CD14-positive monocyte (primary cell): ENCODE measurements around the gene ASCC3. TPM values are rescaled to one million over a fixed set of nuclear protein-coding genes. Genes with fewer than 3 reads are reported as not detected.

Experiments used
- DNase-seq, 3 donors: peaks; one replicate each; pipeline ENCODE4 v3.0.0-alpha.2; 2011 to 2022
- H2AFZ ChIP-seq: 2 replicates; pipeline ENCODE4 v1.6.0; 2012; ENCODE audit warnings: mild to moderate bottlenecking, low read depth, low read length, inconsistent platforms; ENCODE audit not compliant: insufficient read depth, poor library complexity, severe bottlenecking
- H3K27ac ChIP-seq, 2 donors: 1 replicate in 1 of 2; 2 replicates in 1 of 2; pipeline ENCODE4 v1.5.1; 2012 to 2013; ENCODE audit warnings: low read length in 2 of 2, control low read depth in 1 of 2, inconsistent platforms in 1 of 2, low read depth in 1 of 2, mild to moderate bottlenecking in 1 of 2
- H3K27me3 ChIP-seq, 2 donors: one replicate each; pipeline versions ENCODE4 v1.6.0 to v1.6.1; 2011 to 2013; ENCODE audit warnings: low read length in 2 of 2; ENCODE audit not compliant: control insufficient read depth in 2 of 2, insufficient read depth in 2 of 2
- H3K36me3 ChIP-seq, 2 donors: replicated peaks in 1 of 2; 1 replicate in 1 of 2; 2 replicates in 1 of 2; pipeline versions ENCODE4 v1.5.1 to v1.6.1; 2012 to 2013; ENCODE audit warnings: low read length in 2 of 2, control low read depth in 1 of 2, inconsistent platforms in 1 of 2, mild to moderate bottlenecking in 1 of 2; ENCODE audit not compliant: insufficient read depth in 2 of 2, control insufficient read depth in 1 of 2
- H3K4me1 ChIP-seq, 2 donors: 1 replicate in 1 of 2; 2 replicates in 1 of 2; pipeline versions ENCODE4 v1.5.1 to v1.6.1; 2012 to 2013; ENCODE audit warnings: low read length in 2 of 2, control low read depth in 1 of 2, inconsistent platforms in 1 of 2, mild to moderate bottlenecking in 1 of 2, moderate library complexity in 1 of 2; ENCODE audit not compliant: insufficient read depth in 2 of 2, control insufficient read depth in 1 of 2
- H3K4me2 ChIP-seq: replicated peaks from 2 replicates; pipeline ENCODE3; 2012; ENCODE audit warnings: low read length, moderate library complexity, mild to moderate bottlenecking; ENCODE audit not compliant: poor library complexity, severe bottlenecking; ENCODE audit errors: extremely low read depth
- H3K4me3 ChIP-seq, 3 experiments: fragments of 200-600 bp in 1 of 3; sonication (generic) in 1 of 3; replicated peaks in 1 of 3; 1 replicate in 2 of 3; 2 replicates in 1 of 3; pipeline ENCODE4 v1.5.1; 2011 to 2013; ENCODE audit warnings: low read length in 3 of 3, mild to moderate bottlenecking in 3 of 3, control low read depth in 2 of 3, low read depth in 2 of 3, inconsistent platforms in 1 of 3, moderate library complexity in 1 of 3
- H3K79me2 ChIP-seq: 2 replicates; pipeline ENCODE4 v1.6.0; 2012; ENCODE audit warnings: mild to moderate bottlenecking, control low read depth, inconsistent platforms, low read length, moderate library complexity; ENCODE audit not compliant: insufficient read depth
- H3K9ac ChIP-seq: 2 replicates; pipeline ENCODE4 v1.6.0; 2017; ENCODE audit warnings: low read length, mild to moderate bottlenecking; ENCODE audit not compliant: insufficient read depth, poor library complexity, severe bottlenecking
- H3K9me3 ChIP-seq, 2 donors: replicated peaks in 1 of 2; 1 replicate in 1 of 2; 2 replicates in 1 of 2; pipeline versions ENCODE4 v1.5.1 to v1.6.1; 2012 to 2013; ENCODE audit warnings: low read length in 2 of 2, control low read depth in 1 of 2; ENCODE audit not compliant: control insufficient read depth in 1 of 2, insufficient read depth in 1 of 2
- H4K20me1 ChIP-seq: 2 replicates; pipeline ENCODE4 v1.6.0; 2012; ENCODE audit warnings: mild to moderate bottlenecking, low read length, control low read depth, moderate library complexity; ENCODE audit not compliant: insufficient read depth
- H3K27ac Mint-ChIP-seq, 7 donors: one replicate each; pipeline ENCODE4 v1.8.0; 2020; ENCODE audit warnings: mild to moderate bottlenecking in 7 of 7, mixed read lengths in 7 of 7, moderate library complexity in 6 of 7, inconsistent platforms in 2 of 7
- H3K27me3 Mint-ChIP-seq, 3 donors: one replicate each; pipeline ENCODE4 v1.8.0; 2021 to 2022; ENCODE audit warnings: low read depth in 3 of 3, mild to moderate bottlenecking in 3 of 3, mixed read lengths in 3 of 3, moderate library complexity in 3 of 3, inconsistent platforms in 1 of 3
- H3K36me3 Mint-ChIP-seq, 2 donors: one replicate each; pipeline ENCODE4 v1.8.0; 2020; ENCODE audit warnings: mixed read lengths in 2 of 2, inconsistent platforms in 1 of 2, mild to moderate bottlenecking in 1 of 2
- H3K4me1 Mint-ChIP-seq: one replicate; pipeline ENCODE4 v1.8.0; 2020; ENCODE audit warnings: mild to moderate bottlenecking, mixed read lengths
- H3K4me3 Mint-ChIP-seq, 2 donors: one replicate each; pipeline ENCODE4 v1.8.0; 2020; ENCODE audit warnings: mild to moderate bottlenecking in 2 of 2, mixed read lengths in 2 of 2, moderate library complexity in 1 of 2
- H3K9me3 Mint-ChIP-seq, 7 donors: one replicate each; pipeline ENCODE4 v1.8.0; 2020 to 2022; ENCODE audit warnings: mixed read lengths in 7 of 7, mild to moderate bottlenecking in 6 of 7, moderate library complexity in 6 of 7, inconsistent platforms in 2 of 7
- CTCF ChIP-seq: fragments of 200-600 bp; IDR thresholded peaks from one replicate; pipeline ENCODE4 v1.8.0; 2022; ENCODE audit warnings: antibody characterized with exemption, mild to moderate bottlenecking
- WGBS: methylation state at CpG from one replicate; pipeline ENCODE4 v1.1.5; 2013; ENCODE audit warnings: missing lambda C conversion rate; ENCODE audit not compliant: insufficient coverage; 5-methylcytosine and 5-hydroxymethylcytosine counted together
- intact Hi-C, 2 donors: fragments of 100-400 bp; cut with micrococcal nuclease; formaldehyde crosslinking; loops; one replicate each; pipeline versions ENCODE4 v1.15.0 to v1.15.1; 2023
- polyA plus RNA-seq, 3 donors: library from polyadenylated mRNA; depleted of rRNA in 1 of 3; unstranded in 2 of 3; stranded (reverse) in 1 of 3; fragments of 300-500 nt in 2 of 3; fragments of >200 nt in 1 of 3; fragmentation: Illumina TruSeq in 2 of 3; gene quantifications; 1 replicate in 2 of 3; 2 replicates in 1 of 3; pipeline ENCODE4 v1.2.3, GENCODE V29; 2012 to 2021

Gene ASCC3
- polyA plus RNA-seq, 3 donors = 6.4 to 12.9 (median 10.6) TPM

DNA sequence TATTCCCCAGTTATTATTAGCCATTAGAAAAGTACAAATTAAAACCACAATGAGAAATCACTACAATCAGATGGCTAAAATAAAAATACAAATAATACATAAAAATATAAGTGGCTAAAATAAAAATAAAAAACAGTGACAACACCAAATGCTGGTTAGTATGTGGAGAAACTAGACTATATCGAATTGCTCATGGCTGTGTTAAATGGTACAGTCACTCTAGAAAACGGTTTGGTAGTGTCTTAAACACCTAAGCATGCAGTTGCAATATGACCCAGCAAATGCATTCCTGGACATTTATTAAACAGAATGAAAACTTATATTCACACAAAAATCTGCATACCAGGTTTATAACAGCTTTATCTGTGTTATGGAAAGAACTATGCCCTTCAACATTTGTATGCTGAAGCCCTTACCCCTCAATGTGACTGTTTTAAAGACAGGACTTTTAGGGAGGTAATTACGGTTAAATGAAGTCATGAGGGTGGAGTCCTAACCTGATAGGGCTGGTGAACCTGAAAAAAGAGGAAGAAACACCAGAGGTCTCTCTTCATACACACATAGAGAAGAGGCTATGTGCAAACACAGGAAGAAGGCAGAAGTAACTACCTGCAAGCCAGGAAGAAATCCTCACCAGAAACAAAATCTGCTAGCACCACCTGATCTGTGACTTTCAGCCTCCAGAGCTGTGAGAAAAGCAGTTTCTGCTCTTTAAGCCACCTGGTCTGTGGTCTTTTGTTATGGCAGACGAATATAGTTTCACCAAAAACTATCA lies 84.9 kb downstream of the ASCC3 start:
- H3K9me3 Mint-ChIP-seq = no peaks in the 10 kb centered on the region
- intact Hi-C loops = no loop called here

GRCh38 chr6:100790084-100790483 lies 91.0 kb downstream of the ASCC3 start:
- TF ChIP-seq CTCF = no peak
- no peaks in the 10 kb centered on the region for H3K9me3 Mint-ChIP-seq
- H3K27me3 Mint-ChIP-seq = no peaks in the 10 kb centered on the region
- Histone ChIP-seq H3K4me3 (no peak overlapping the region), H4K20me1 (no peaks in the 10 kb centered on the region), H3K36me3 (peaks cover 0 to 2% of the 10 kb centered on the region in 2 donors), H3K9ac (no peak overlapping the region), H3K79me2 (no peaks in the 10 kb centered on the region), H2AFZ (no peak overlapping the region), H3K27me3 (no peaks in the 10 kb centered on the region), H3K4me2 (no peak overlapping the region), H3K9me3 (no peaks in the 10 kb centered on the region), H3K27ac (no peak overlapping the region), H3K4me1 (no peaks in the 10 kb centered on the region)
- no peak for DNase-seq
- intact Hi-C loops = no loop called here
- no peaks in the 10 kb centered on the region for H3K4me1 Mint-ChIP-seq
- no peak overlapping the region for H3K4me3 Mint-ChIP-seq
- H3K36me3 Mint-ChIP-seq = peaks cover 11 to 24% of the 10 kb centered on the region in 2 donors
- WGBS = no CpG with 5 or more reads among the region's 2 CpGs
- H3K27ac Mint-ChIP-seq = no peak overlapping the region

More for the DNA sequence above, 84.9 kb downstream of the ASCC3 start:
- H3K4me3 Mint-ChIP-seq = no peak overlapping the region
- no peak overlapping the region for H2AFZ ChIP-seq
- no peaks in the 10 kb centered on the region for H3K9me3 ChIP-seq
- no peak overlapping the region for H3K27ac Mint-ChIP-seq
- TF ChIP-seq CTCF = no peak
- no peak overlapping the region for H3K4me3 ChIP-seq
- H3K4me1 Mint-ChIP-seq = no peaks in the 10 kb centered on the region
- H3K27me3 Mint-ChIP-seq = peaks cover 0 to 1% (median 0%) of the 10 kb centered on the region in 3 donors
- peaks cover 9 to 18% of the 10 kb centered on the region in 2 donors for H3K36me3 ChIP-seq
- no peaks in the 10 kb centered on the region for H3K27me3 ChIP-seq
- H3K4me2 ChIP-seq = no peak overlapping the region
- no peaks in the 10 kb centered on the region for H4K20me1 ChIP-seq
- peaks cover 9 to 43% of the 10 kb centered on the region in 2 donors for H3K36me3 Mint-ChIP-seq
- no peak overlapping the region for H3K27ac ChIP-seq
- no peak for DNase-seq
- no peaks in the 10 kb centered on the region for H3K79me2 ChIP-seq
- no peaks in the 10 kb centered on the region for H3K4me1 ChIP-seq
- no CpG with 5 or more reads among the region's 4 CpGs for WGBS
- no peak overlapping the region for H3K9ac ChIP-seq
